Stimulated activated naive CD8-positive, alpha-beta T cell treated with anti-CD3 and anti-CD28 coated beads, Interleukin-15, Interleukin-2, amounts not matched to agents 100 ng/mL and 50 ng/mL, for 24 hours (primary cell): Measurements from ENCODE around the gene SNRK.
"Not testable (repeated sequence)": the region's sequence is repeated elsewhere in the genome, so short reads cannot be mapped to it uniquely, and the experiment has no call there.

Experiments
- H3K27ac Mint-ChIP-seq: one replicate; pipeline ENCODE4 v1.8.0; 2021; ENCODE audit warnings: mild to moderate bottlenecking, mixed read lengths
- H3K27me3 Mint-ChIP-seq: one replicate; pipeline ENCODE4 v1.8.0; 2021; ENCODE audit warnings: mixed read lengths
- H3K36me3 Mint-ChIP-seq: one replicate; pipeline ENCODE4 v1.8.0; 2021; ENCODE audit warnings: low read depth, mixed read lengths
- H3K4me1 Mint-ChIP-seq: one replicate; pipeline ENCODE4 v1.8.0; 2021; ENCODE audit warnings: low read depth, mixed read lengths
- H3K4me3 Mint-ChIP-seq: one replicate; pipeline ENCODE4 v1.8.0; 2021; ENCODE audit warnings: mild to moderate bottlenecking, mixed read lengths
- H3K9me3 Mint-ChIP-seq: one replicate; pipeline ENCODE4 v1.8.0; 2021; ENCODE audit warnings: mixed read lengths

SNRK gene

GRCh38 chr3:43356033-43356432 lies 69.7 kb downstream of the SNRK start:
- H3K9me3 Mint-ChIP-seq = peaks cover 48% of the 10 kb centered on the region
- H3K36me3 Mint-ChIP-seq = peaks cover 47% of the 10 kb centered on the region
- not testable (repeated sequence) for H3K27ac Mint-ChIP-seq, H3K4me3 Mint-ChIP-seq, H3K4me1 Mint-ChIP-seq, H3K27me3 Mint-ChIP-seq

GRCh38 chr3:43361077-43361476 lies 74.7 kb downstream of the SNRK start:
- Mint-ChIP-seq H3K9me3 (peaks cover 10% of the 10 kb centered on the region), H3K27ac (no peak overlapping the region), H3K4me3 (no peak overlapping the region), H3K4me1 (no peaks in the 10 kb centered on the region), H3K27me3 (no peaks in the 10 kb centered on the region), H3K36me3 (peaks cover under 1% of the 10 kb centered on the region)

GRCh38 chr3:43362183-43362582 lies 75.8 kb downstream of the SNRK start:
- no peaks in the 10 kb centered on the region for H3K27me3 Mint-ChIP-seq
- H3K4me1 Mint-ChIP-seq = no peaks in the 10 kb centered on the region
- H3K36me3 Mint-ChIP-seq = no peaks in the 10 kb centered on the region
- H3K9me3 Mint-ChIP-seq = peaks cover 6% of the 10 kb centered on the region
- H3K27ac Mint-ChIP-seq = no peak overlapping the region
- H3K4me3 Mint-ChIP-seq = no peak overlapping the region

- Mint-ChIP-seq H3K9me3 (no peaks in the 10 kb centered on the region), H3K4me1 (no peaks in the 10 kb centered on the region), H3K36me3 (no peaks in the 10 kb centered on the region), H3K27me3 (no peaks in the 10 kb centered on the region), H3K27ac (no peak overlapping the region), H3K4me3 (no peak overlapping the region)
Observed at GRCh38 chr3:43362961-43363360, 76.6 kb downstream of the SNRK start.

GRCh38 chr3:43363621-43364266 lies 77.4 kb downstream of the SNRK start:
- H3K4me3 Mint-ChIP-seq = no peak overlapping the region
- no peak overlapping the region for H3K27ac Mint-ChIP-seq
- H3K27me3 Mint-ChIP-seq = no peaks in the 10 kb centered on the region
- H3K9me3 Mint-ChIP-seq = no peaks in the 10 kb centered on the region
- no peaks in the 10 kb centered on the region for H3K36me3 Mint-ChIP-seq
- no peaks in the 10 kb centered on the region for H3K4me1 Mint-ChIP-seq

GRCh38 chr3:43364494-43364893 lies 78.2 kb downstream of the SNRK start:
- Mint-ChIP-seq H3K36me3 (no peaks in the 10 kb centered on the region), H3K27ac (no peak overlapping the region), H3K27me3 (no peaks in the 10 kb centered on the region), H3K4me1 (no peaks in the 10 kb centered on the region), H3K9me3 (no peaks in the 10 kb centered on the region), H3K4me3 (no peak overlapping the region)

- H3K4me3 Mint-ChIP-seq = no peak overlapping the region
- no peaks in the 10 kb centered on the region for H3K4me1 Mint-ChIP-seq
- no peak overlapping the region for H3K27ac Mint-ChIP-seq
- no peaks in the 10 kb centered on the region for H3K36me3 Mint-ChIP-seq
- no peaks in the 10 kb centered on the region for H3K27me3 Mint-ChIP-seq
- no peaks in the 10 kb centered on the region for H3K9me3 Mint-ChIP-seq
Observed at GRCh38 chr3:43364926-43365325, 78.6 kb downstream of the SNRK start.

- Mint-ChIP-seq H3K27ac (no peak overlapping the region), H3K4me1 (no peaks in the 10 kb centered on the region), H3K27me3 (no peaks in the 10 kb centered on the region), H3K9me3 (no peaks in the 10 kb centered on the region), H3K36me3 (no peaks in the 10 kb centered on the region), H3K4me3 (no peak overlapping the region)
Observed at GRCh38 chr3:43365601-43366305, 79.4 kb downstream of the SNRK start.

- H3K4me3 Mint-ChIP-seq = no peak overlapping the region
- no peaks in the 10 kb centered on the region for H3K36me3 Mint-ChIP-seq
- H3K27ac Mint-ChIP-seq = no peak overlapping the region
- H3K4me1 Mint-ChIP-seq = no peaks in the 10 kb centered on the region
- H3K27me3 Mint-ChIP-seq = no peaks in the 10 kb centered on the region
- H3K9me3 Mint-ChIP-seq = no peaks in the 10 kb centered on the region
Observed at GRCh38 chr3:43366481-43366880, 80.1 kb downstream of the SNRK start.

GRCh38 chr3:43366885-43367284 lies 80.5 kb downstream of the SNRK start:
- Mint-ChIP-seq H3K4me3 (no peak overlapping the region), H3K27ac (no peak overlapping the region), H3K36me3 (no peaks in the 10 kb centered on the region), H3K4me1 (no peaks in the 10 kb centered on the region), H3K27me3 (no peaks in the 10 kb centered on the region), H3K9me3 (no peaks in the 10 kb centered on the region)

GRCh38 chr3:43369404-43370292 lies 83.3 kb downstream of the SNRK start:
- H3K9me3 Mint-ChIP-seq = no peaks in the 10 kb centered on the region
- H3K27ac Mint-ChIP-seq = no peak overlapping the region
- no peak overlapping the region for H3K4me3 Mint-ChIP-seq
- no peaks in the 10 kb centered on the region for H3K4me1 Mint-ChIP-seq
- no peaks in the 10 kb centered on the region for H3K36me3 Mint-ChIP-seq
- H3K27me3 Mint-ChIP-seq = no peaks in the 10 kb centered on the region

- Mint-ChIP-seq H3K36me3 (no peaks in the 10 kb centered on the region), H3K9me3 (no peaks in the 10 kb centered on the region), H3K4me1 (no peaks in the 10 kb centered on the region), H3K27ac (no peak overlapping the region), H3K4me3 (no peak overlapping the region), H3K27me3 (no peaks in the 10 kb centered on the region)
Observed at GRCh38 chr3:43370293-43370980, 84.1 kb downstream of the SNRK start.

GRCh38 chr3:43371494-43371893 lies 85.2 kb downstream of the SNRK start:
- Mint-ChIP-seq H3K4me3 (no peak overlapping the region), H3K4me1 (no peaks in the 10 kb centered on the region), H3K36me3 (no peaks in the 10 kb centered on the region), H3K27me3 (no peaks in the 10 kb centered on the region), H3K27ac (no peak overlapping the region), H3K9me3 (no peaks in the 10 kb centered on the region)

GRCh38 chr3:43372007-43372740 lies 85.8 kb downstream of the SNRK start:
- no peak overlapping the region for H3K27ac Mint-ChIP-seq
- H3K9me3 Mint-ChIP-seq = no peaks in the 10 kb centered on the region
- no peaks in the 10 kb centered on the region for H3K36me3 Mint-ChIP-seq
- H3K27me3 Mint-ChIP-seq = no peaks in the 10 kb centered on the region
- no peak overlapping the region for H3K4me3 Mint-ChIP-seq
- H3K4me1 Mint-ChIP-seq = no peaks in the 10 kb centered on the region
